VCaP (cell line): ENCODE data around the gene PGLYRP3.

Experiments
- H3K27ac ChIP-seq: fragments of 450-650 bp; 2 replicates; pipeline ENCODE4 v1.5.1; 2017
- CTCF ChIP-seq: fragments of 450-650 bp; conservative IDR thresholded peaks from 2 replicates; pipeline ENCODE4 v1.5.1; 2017; ENCODE audit warnings: mild to moderate bottlenecking, moderate library complexity

The PGLYRP3 gene

GRCh38 chr1:153306303-153307220 lies 6.2 kb downstream of the PGLYRP3 start:
- H3K27ac ChIP-seq: no peak overlapping the region
- no peak for TF ChIP-seq CTCF

- no peak for TF ChIP-seq CTCF
- H3K27ac ChIP-seq: no peak overlapping the region
These were observed 7.1 kb downstream of the PGLYRP3 start for GRCh38 chr1:153305682-153306081.

GRCh38 chr1:153302308-153302707 lies 10.4 kb downstream of the PGLYRP3 start:
- H3K27ac ChIP-seq: no peak overlapping the region
- TF ChIP-seq CTCF: no peak

- no peak overlapping the region for H3K27ac ChIP-seq
- TF ChIP-seq CTCF: no peak
These were observed 18.9 kb downstream of the PGLYRP3 start for GRCh38 chr1:153293851-153294250.

- H3K27ac ChIP-seq: no peak overlapping the region
- no peak for TF ChIP-seq CTCF
These were observed 19.3 kb downstream of the PGLYRP3 start for GRCh38 chr1:153293480-153293775.

GRCh38 chr1:153292740-153293479 lies 19.8 kb downstream of the PGLYRP3 start:
- no peak; the same call in 1 of the 2 replicates for TF ChIP-seq CTCF
- H3K27ac ChIP-seq: no peak overlapping the region

GRCh38 chr1:153292185-153292584 lies 20.6 kb downstream of the PGLYRP3 start:
- no peak overlapping the region for H3K27ac ChIP-seq
- no peak for TF ChIP-seq CTCF
